ENCODE results near the gene SPDYE9. TPM values are rescaled to one million over a fixed set of nuclear protein-coding genes. Genes with fewer than 3 reads are reported as not detected.

The SPDYE9 gene, protein sequence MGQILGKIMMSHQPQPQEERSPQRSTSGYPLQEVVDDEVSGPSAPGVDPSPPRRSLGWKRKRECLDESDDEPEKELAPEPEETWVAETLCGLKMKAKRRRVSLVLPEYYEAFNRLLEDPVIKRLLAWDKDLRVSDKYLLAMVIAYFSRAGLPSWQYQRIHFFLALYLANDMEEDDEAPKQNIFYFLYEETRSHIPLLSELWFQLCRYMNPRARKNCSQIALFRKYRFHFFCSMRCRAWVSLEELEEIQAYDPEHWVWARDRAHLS
- total RNA-seq: not detected in 2 replicates

DNA sequence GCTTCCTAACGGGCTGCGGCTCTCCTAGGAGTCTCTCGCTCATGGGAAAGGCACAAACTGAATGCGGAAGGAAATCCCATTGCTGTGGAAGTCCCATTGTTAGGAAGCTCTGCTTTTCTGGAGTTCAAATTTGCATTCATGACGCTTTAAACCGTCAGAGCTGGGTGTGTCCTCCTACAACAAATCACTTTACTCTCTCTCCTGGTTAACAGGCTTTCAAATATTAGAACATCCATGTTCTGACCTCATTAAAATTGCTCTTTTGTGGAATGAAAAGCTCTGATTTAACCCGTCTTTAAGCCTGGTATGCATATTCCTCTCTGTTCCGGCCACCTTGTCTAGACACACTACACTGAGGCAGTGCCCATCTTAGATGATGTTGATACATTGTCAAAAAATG lies at the start of gene SPDYE9:
TSS of gene SPDYE9 (minus strand) at position 101 of the 400 bp plus-strand sequence. CDS start 1,800 bp downstream, outside the sequence.

DNA sequence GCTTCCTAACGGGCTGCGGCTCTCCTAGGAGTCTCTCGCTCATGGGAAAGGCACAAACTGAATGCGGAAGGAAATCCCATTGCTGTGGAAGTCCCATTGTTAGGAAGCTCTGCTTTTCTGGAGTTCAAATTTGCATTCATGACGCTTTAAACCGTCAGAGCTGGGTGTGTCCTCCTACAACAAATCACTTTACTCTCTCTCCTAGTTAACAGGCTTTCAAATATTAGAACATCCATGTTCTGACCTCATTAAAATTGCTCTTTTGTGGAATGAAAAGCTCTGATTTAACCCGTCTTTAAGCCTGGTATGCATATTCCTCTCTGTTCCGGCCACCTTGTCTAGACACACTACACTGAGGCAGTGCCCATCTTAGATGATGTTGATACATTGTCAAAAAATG lies 28.0 kb downstream of the SPDYE9 start, which contains the start of gene SPDYE11:
TSS of gene SPDYE11 (minus strand) at position 101 of the 400 bp plus-strand sequence. CDS start 1,800 bp downstream, outside the sequence.

DNA sequence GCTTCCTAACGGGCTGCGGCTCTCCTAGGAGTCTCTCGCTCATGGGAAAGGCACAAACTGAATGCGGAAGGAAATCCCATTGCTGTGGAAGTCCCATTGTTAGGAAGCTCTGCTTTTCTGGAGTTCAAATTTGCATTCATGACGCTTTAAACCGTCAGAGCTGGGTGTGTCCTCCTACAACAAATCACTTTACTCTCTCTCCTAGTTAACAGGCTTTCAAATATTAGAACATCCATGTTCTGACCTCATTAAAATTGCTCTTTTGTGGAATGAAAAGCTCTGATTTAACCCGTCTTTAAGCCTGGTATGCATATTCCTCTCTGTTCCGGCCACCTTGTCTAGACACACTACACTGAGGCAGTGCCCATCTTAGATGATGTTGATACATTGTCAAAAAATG lies 56.2 kb downstream of the SPDYE9 start, which contains the start of gene SPDYE8:
TSS of gene SPDYE8 (minus strand) at position 101 of the 400 bp plus-strand sequence. CDS start 1,800 bp downstream, outside the sequence.

Other genes with a start within 250 kb of the SPDYE9 start
- gene POM121, start 160.9 kb downstream of the SPDYE9 start, total RNA-seq: 8.9 and 13.6 TPM in 2 replicates
- gene TRIM74, start 116.6 kb downstream of the SPDYE9 start, total RNA-seq: 0.23 TPM in 1 of 2 replicates, not detected in the other
- not detected in 2 replicates for gene SPDYE8, start 56.3 kb downstream of the SPDYE9 start, total RNA-seq
- not detected in 2 replicates for gene SPDYE11, start 28.1 kb downstream of the SPDYE9 start, total RNA-seq
- gene NSUN5, start 222.8 kb upstream of the SPDYE9 start, total RNA-seq: 8.1 and 13.0 TPM in 2 replicates
- gene TRIM50, start 242.0 kb upstream of the SPDYE9 start, total RNA-seq: not detected in 2 replicates
- not detected in 2 replicates for gene FKBP6, start 242.1 kb upstream of the SPDYE9 start, total RNA-seq

All from smooth muscle cell of the pulmonary artery (primary cell).